RWPE1 (cell line): ENCODE measurements around the gene ZNF428.
"Not testable (repeated sequence)": the region's sequence is repeated elsewhere in the genome, so short reads cannot be mapped to it uniquely, and the experiment has no call there.

ENCODE experiments used
- CTCF ChIA-PET: fragments of 350-600 bp; sonication (Branson Sonifier 250); formaldehyde crosslinking; extraction: SDS; loops from one replicate; lab custom pipeline; 2021; lab: Yijun Ruan, JAX
- POLR2A ChIA-PET: fragments of 400-600 bp; formaldehyde crosslinking; extraction: SDS; loops from one replicate; lab custom pipeline; 2020; ENCODE audit warnings: antibody characterized with exemption; ENCODE audit not compliant: low non-redundant PET; lab: Yijun Ruan, JAX
- DNase-seq: peaks from one replicate; pipeline ENCODE4 v3.0.0; 2012; ENCODE audit warnings: low spot score
- H3K27ac ChIP-seq: fragments of 450-650 bp; 2 replicates; pipeline ENCODE4 v1.5.1; 2017
- CTCF ChIP-seq: fragments of 450-650 bp; conservative IDR thresholded peaks from 2 replicates; pipeline ENCODE4 v1.5.1; 2017; ENCODE audit warnings: low read depth, mild to moderate bottlenecking

The ZNF428 gene

GRCh38 chr19:43652546-43652874 lies 33.1 kb upstream of the ZNF428 start:
- no peak for DNase-seq
- H3K27ac ChIP-seq: peak overlapping the region; percentile 48
- ChIA-PET CTCF (interaction anchor here (1.0 kb wide), 1 partner anchor 13 kb away, joined by 3 read pairs; no protein-coding TSS in a partner anchor), POLR2A (interaction anchor here (0.6 kb wide), 1 partner anchor 721 kb away, joined by 3 read pairs; no protein-coding TSS in a partner anchor)
- peak; percentile 25; the same call in 1 of the 2 replicates for TF ChIP-seq CTCF

GRCh38 chr19:43651758-43652545 lies 32.5 kb upstream of the ZNF428 start:
- peak; percentile 63 for DNase-seq
- POLR2A ChIA-PET: no interaction called here
- peak overlapping the region; percentile 48 for H3K27ac ChIP-seq
- CTCF ChIA-PET: interaction anchor here (0.6 to 1.0 kb wide), 3 partner anchors 10 to 58 kb away, joined by 3 read pairs; no protein-coding TSS in a partner anchor
- peak; percentile 82 for TF ChIP-seq CTCF

- POLR2A ChIA-PET, DNase-seq, H3K27ac ChIP-seq: not testable (repeated sequence)
- CTCF ChIA-PET: interaction anchor here (0.5 kb wide), 1 partner anchor 114 kb away, joined by 4 read pairs; no protein-coding TSS in a partner anchor
Observed at GRCh38 chr19:43650276-43650675, 30.8 kb upstream of the ZNF428 start.

GRCh38 chr19:43649514-43649913 lies 30.1 kb upstream of the ZNF428 start:
- ChIA-PET POLR2A (no interaction called here), CTCF (interaction anchor here (0.6 to 1.3 kb wide), 2 partner anchors 55 to 202 kb away, joined by 3 to 6 read pairs; no protein-coding TSS in a partner anchor)
- no peak for DNase-seq
- TF ChIP-seq CTCF: no peak
- no peak overlapping the region for H3K27ac ChIP-seq

GRCh38 chr19:43648633-43649032 lies 29.2 kb upstream of the ZNF428 start:
- DNase-seq: no peak
- ChIA-PET CTCF (interaction anchor here (1.3 kb wide), 1 partner anchor 54 kb away, joined by 6 read pairs; no protein-coding TSS in a partner anchor), POLR2A (no interaction called here)
- no peak overlapping the region for H3K27ac ChIP-seq
- no peak for TF ChIP-seq CTCF

DNA sequence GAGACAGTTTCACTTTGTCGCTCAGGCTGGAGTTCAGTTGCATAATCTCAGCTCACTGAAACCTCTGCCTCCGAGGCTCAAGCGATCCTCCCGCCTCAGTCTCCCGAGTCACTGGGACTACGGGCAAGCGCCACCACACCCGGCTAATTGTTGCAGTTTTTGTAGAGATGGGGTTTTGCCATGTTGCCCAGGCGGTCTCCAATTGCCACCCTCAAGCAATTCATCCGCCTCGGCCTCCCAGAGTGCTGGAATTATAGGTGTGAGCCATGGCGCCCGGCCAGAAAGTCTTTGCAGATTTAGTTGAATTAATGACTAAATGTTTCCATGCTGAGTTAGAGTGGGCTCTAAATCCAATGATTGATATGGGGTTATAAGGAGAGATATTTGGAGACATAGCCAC lies 24.8 kb upstream of the ZNF428 start:
- DNase-seq: no peak
- no peak overlapping the region for H3K27ac ChIP-seq
- ChIA-PET CTCF (no interaction called here), POLR2A (no interaction called here)
- no peak for TF ChIP-seq CTCF

- no peak for TF ChIP-seq CTCF
- CTCF ChIA-PET: interaction anchor here (0.5 kb wide), 1 partner anchor 11 kb away, joined by 3 read pairs; no protein-coding TSS in a partner anchor
- POLR2A ChIA-PET: no interaction called here
- no peak for DNase-seq
- no peak overlapping the region for H3K27ac ChIP-seq
Observed at GRCh38 chr19:43643326-43643725, 23.9 kb upstream of the ZNF428 start.
